SIG-M5 (cell line): ENCODE results near the gene CASP7.

Source experiments
- DNase-seq: peaks from one replicate; lab custom pipeline; 2025; lab: John Stamatoyannopoulos, UW

The CASP7 gene

DNA sequence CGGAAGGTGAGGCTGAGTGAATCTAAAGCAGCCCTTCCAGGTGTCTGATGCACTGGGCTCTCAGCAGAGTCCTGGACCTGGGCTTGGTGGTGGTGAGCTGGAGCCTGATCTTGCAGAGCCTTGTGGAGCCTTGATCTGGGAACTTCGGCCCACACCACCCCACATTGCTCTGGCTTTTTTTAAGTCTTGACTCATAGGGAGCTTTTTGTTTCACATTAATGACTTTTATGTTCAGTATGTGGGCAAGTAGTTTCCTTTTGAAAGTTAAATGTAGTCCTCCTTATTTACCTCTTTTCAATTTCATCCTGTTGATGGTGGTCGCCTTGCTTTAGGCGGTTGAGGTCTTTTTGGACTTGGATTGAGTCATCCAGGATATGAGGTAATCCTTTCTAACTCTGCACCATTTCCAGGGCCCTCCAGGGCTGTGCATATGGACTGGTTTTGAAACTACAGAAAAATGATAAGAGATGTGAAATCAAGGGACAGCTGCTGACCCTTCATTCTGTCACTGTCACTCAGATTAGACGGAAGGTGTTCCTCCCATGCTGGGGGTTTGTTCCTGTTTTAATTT is 12.9 kb upstream of the CASP7 start:
- no peak for DNase-seq

DNA sequence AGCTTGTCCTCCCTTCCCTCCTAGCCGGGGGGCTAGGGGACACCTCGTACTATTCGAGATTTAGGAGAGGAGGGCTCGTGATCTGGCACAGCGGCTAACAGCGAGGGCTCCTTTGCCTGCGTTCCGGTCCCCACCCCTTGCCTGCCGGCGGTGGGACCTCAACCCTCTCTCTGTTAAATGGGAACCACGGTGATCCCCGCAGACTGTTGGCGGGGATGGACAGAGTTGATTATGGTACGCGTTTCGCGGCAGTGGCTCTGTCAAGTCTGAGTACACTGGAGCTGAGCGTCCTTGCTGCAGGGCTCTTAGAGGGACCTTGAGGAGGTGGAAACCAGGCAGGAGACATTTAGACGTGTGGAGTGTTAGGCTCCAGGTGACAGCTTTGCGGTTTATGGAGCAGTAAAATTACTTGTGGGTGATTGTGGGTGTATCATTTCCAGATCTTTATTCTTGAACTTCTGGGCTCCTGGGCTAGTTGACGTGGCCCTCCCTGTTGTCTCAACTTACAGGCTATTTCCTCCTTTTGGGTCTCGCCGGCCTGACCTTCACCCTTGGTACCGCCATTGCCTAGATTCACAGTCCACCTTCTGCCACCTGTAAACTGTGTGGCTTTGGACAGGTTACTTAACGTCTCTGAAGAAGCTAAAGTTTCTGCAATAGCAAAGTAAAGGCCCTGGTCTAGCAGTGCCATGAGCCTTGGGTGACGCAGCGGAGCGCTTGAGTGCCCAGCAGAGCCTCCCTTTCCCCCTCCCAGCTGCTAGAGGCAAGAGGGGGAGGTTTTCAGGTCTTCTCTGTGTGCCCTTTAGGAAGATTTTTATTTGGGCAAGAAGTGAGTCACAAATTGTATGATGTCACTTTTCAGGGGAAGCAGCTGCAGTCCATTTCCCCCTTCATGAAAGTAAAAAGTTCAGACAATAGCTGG is 739 bp downstream of the CASP7 start:
- DNase-seq = peak; percentile 9

DNA sequence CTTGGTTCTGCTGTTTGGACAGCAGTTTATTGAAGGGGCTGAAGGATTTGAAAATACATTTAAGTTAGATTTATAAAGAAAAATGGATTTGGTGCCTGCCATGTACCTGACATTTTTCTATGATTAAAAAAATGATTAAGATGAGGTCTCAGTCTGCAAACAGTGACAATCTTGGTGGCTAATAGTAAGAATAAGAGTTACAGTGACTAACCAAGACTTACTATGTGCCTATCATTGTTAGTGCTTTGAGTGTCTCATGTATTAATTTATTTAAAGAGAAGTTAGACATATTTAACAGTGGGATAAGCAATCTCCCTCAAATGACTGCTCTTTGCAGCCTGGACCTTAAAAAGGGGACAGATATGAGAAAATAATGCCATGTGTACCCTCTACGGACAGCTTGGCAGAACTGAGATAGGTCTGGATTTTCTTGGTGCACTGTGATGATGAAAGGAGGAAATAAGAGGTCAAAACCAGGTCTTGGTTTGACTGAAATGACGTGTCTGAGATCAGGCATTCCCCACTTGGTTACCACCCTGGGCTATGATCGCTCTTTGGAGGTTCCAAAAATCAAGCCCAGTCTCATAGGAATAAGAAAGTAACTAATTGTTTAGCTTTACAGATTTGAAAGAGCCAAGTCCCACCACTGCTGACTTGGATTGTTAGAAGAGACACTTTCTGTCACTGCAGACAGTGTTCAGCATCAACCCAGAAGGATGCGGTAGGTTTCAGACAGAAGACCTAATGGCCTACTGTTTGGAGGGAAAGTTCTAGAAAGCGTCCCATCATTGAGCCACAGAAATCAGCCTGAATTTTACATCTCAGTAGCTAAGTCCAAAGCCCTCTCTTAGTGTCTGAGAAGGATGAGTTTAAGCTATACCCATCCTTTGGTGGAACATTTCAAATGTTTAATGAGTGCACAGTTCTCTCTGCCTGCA is 2.1 kb downstream of the CASP7 start:
- no peak for DNase-seq

DNA sequence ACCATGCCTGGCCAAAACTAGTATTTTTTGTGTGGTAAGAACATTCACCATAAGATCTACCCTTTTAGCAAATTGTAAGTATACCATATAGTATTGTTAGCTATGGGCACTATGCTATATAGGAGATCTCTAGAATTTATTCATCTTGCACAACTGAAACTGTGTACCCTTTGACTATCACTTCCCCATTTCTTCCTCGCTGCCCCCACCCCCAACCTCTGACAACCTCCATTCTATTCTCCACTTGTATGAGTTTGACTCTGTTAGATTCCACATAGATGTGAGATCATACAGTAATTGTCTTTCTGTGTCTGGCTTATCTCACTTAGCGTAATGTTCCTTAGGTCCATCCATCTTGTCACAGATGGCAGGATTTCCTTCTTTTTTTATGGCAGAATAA is 3.6 kb downstream of the CASP7 start:
- DNase-seq = no peak

DNA sequence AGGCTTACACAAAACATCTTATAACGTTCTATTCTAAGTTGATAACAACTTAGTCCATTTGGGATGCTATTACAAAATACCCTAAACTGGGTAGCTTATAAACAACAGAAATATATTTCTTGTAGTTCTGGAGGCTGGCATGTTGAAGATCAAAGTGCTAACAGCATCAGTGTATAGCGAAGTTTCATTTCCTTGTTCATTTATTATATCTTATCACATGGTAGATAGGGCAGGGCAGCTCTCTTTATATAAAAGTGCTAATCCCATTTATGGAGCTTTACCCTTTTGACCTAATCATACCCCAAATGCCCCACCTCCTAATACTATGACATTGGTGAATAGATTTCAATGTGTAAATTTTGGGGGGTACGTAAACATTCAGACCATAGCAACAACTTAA is 6.3 kb downstream of the CASP7 start:
- no peak for DNase-seq

DNA sequence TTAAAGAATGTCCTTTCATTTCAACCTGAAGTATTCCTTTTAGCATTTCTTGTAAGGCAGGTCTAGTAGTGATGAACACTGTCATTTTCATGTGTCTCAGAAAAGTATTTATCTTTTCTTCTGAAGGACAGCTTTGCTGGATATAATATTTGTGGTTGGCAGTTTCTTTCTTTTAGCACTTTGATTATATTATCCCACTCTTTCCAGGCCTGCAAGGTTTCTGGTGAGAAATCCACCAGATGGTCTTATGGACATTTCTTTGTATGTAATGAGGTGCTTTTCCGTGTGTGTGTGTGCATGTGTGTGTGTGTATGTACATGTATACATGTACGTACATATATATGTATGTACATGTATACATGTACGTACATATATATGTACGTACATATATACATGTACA is 7.3 kb downstream of the CASP7 start:
- DNase-seq = no peak

DNA sequence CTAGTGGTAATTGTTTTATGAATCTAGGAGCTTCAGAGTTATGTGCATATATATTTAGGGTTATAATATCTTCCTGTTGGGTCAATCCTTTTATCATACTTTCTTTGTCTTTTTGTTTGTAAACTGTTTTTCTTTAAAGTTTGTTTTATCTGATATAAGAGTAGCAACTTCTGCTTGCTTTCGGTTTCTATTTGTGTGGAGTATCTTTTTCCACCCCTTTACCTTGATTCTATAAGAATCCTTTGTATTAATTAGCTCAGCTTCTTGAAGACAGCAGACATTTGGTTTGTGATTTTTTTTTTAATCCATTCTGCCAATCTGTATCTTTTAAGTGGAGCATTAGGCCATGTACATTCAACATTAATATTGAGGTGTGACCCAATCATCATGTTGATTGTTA is 9.3 kb downstream of the CASP7 start:
- DNase-seq = no peak

DNA sequence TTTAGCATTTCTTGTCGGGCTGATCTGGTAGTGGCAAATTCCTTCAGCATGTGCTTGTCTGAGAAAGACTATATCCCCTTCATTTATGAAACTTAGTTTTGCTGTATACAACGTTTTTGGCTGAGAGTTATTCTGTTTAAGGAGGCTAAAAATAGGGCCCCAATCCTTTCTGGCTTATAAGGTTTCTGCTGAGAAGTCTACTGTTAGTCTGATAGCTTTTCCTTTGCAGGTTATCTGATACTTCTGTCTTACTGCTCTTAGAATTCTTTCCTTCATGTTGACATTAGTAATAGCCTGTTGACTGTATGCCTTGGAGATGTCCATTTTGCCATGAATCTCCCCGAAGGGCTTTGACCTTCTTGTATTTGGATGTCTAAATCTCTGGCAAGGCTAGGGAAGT is 9.9 kb downstream of the CASP7 start:
- DNase-seq = no peak

DNA sequence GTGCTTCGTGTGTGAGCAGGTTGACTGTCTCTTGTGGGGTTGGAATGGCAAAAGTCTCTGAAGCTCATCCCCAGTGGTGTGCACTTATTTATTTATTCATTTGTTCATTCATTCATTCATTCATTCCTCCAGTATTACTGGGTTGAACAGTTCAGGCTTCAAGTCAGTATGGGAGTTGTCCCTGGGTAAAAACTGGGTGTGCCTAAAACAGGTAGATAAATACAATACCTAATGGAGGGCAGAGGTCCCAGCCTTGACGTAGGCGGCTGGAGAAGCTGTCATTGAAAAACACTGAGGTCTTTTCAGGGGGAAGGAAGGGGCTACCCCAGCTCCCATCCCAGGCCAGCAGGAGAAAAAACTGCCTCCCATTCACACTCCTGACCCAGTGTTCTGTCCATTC is 11.0 kb downstream of the CASP7 start:
- DNase-seq = no peak

DNA sequence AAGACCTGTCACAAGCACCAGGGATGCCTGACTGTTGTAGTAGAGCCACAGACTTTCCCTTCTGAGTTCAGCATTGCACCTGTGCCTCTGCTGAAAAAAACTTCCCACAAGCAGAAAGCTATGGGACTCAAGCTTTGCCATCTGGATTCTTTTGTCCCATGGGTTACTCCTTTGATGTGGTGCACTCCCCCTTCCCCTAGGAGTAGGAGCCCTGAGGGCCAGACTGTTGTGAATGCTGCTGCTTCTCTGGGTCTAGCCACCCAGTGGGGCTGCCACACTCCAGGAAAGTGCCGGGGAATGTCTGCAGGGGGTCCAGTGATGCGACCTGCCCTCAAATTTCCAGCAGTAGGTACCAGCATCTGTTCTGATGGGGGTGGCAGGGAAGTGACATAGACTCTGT is 11.7 kb downstream of the CASP7 start:
- no peak for DNase-seq

DNA sequence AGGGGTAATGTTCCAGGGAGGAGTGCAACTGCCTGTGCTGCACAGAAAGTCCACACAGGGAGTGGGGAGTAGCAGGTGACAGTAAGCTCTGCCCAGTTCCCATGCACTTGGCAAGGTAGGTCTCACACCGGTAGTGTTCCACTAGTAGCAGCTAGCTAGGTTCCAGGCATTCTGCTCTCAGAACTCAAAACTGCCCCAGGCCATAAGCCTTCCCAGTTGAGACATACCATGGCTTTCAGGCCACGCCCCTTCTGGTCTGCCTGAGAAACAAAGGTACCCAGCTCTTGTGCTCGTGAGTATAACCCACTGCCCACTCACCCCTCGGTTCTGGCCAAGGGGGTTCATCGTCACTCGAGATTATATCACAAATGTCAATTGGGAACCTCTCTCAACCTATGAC is 12.6 kb downstream of the CASP7 start:
- DNase-seq = no peak

DNA sequence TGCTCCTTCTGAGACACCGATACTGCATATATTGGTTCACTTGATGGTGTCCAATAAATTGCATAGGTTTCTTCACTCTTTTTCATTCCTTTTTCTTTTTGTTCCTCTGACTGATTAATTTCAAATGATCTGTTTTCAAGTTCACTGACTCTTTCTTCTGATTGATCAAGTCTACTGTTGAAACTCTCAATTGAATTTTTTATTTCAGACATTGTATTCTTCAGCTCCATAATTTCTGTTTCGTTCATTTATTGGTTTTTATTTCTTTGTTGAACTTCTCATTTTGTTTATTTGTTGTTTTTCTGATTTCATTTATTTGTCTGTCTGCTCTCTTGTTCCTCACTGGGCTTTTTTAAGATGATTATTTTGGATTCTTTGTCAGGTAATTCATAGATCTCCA is 13.6 kb downstream of the CASP7 start:
- DNase-seq = no peak

DNA sequence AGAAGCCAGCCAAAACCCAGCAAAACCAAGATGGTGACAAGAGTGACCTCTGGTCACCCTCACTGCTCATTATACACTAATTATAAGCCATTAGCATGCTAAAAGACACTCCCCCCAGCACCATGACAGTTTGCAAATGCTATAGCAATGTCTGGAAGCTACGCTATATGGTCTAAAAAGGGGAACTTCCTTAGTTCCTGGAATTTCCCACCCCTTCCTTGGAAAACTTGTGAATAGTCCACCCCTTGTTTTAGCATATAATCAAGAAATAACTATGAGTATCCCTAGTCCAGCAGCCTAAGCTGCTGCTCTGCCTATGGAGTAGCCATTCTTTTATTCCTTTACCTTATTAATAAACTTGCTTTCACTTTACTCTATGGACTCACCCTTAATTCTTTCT is 16.0 kb downstream of the CASP7 start:
- DNase-seq = no peak

DNA sequence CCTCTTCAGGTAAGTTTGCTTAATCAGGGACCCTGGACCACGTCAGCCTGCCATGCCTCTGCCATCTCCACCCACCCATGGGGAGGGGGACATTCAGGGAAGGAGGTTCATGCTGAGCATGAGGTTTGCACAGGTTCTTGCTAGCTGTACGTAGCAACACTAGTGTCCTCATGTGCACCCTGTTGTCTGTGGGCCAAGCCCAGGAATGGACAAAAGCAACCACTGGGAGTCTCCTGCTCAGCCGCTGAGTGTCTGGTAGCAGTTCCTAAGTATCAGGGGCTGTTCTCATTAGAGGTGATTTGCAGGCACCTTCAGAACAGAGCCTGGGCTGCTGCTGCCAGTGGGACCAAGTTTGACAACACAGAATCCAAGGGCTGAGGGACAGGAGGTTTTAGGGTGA is 17.9 kb downstream of the CASP7 start:
- no peak for DNase-seq

DNA sequence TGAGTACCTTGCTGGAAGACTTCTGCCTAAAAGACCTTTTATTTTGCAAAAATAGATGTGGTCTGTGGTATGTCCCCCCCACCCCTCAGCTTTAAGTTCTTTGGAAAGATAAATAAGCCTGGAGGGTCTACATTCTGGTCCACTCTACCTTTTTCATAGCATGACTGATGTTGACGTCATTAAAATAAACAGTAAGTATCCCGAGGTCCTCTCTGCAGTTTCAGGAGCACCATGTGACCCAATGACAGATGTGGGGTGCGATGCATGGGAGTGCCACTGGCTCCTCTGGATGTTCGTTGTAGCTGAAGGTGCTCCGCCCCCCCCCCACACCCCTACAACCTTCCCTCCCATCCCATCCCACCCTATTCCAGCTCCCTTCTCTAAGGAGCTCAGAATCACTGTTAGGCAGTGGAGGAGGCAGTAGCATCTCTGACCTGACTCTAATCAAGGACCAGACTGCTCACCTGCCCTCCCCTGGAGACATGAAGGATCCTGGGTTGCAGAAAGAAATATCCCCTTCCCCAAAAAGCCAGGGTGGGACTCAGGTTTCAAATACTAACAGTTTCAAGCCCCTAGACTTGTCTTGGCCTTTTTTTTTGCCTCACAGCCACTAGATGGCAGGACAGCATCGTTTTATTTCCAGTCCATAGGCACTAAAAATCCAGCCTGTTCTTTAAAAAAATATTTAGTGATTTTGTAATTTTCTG is 25.1 kb downstream of the CASP7 start:
- no peak for DNase-seq

DNA sequence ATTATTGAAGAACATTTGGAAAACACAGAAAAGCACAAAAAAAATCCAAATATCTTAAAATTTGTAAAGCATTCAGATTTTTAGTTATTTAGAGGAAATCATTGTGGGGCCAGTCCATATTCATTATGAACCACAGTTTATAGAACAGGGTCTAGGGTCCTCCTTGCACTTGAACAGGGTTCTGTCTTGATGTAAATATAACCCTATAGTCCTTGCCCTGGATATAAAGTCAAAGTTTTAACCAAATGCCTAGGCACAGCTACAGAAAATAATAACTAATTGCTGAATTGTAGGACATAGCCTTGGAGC is 25.6 kb downstream of the CASP7 start:
- no peak for DNase-seq

DNA sequence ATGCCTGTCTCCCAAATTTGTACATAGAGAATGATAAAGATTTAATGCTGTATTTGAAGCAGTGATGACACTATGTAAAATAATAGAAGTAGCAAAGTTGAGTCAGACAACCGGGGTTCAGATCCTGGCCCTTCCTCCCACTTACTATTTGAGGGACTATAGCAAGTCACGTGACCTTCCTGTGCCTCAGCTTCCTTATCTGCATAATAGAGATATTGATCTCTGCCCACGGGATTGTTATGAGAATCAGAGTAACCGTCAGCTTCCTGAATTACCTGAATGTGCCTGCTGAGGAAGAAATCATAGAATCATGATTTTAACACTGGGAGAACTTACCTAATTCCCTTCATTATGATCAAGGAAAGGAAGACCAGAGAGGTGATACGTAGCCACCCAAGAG is 26.9 kb downstream of the CASP7 start:
- no peak for DNase-seq

DNA sequence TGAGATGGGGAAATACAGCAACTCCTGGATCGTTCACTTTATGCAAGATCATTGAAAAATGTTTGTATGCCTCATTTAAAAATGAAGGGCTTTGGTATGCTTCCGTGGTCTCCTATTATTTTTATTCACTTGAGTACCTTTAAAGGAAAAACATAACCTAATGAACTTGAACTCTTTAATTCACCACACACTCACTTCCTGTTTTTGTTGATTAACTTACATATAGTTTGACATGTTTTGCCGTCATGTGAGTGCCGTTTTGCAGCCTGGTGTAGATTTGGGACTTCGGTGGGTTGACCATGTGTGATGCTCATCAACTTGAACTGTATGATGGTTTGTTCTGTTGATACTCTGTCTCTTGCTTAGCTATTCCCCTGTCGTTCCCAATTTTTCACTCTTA is 28.9 kb downstream of the CASP7 start:
- no peak for DNase-seq

DNA sequence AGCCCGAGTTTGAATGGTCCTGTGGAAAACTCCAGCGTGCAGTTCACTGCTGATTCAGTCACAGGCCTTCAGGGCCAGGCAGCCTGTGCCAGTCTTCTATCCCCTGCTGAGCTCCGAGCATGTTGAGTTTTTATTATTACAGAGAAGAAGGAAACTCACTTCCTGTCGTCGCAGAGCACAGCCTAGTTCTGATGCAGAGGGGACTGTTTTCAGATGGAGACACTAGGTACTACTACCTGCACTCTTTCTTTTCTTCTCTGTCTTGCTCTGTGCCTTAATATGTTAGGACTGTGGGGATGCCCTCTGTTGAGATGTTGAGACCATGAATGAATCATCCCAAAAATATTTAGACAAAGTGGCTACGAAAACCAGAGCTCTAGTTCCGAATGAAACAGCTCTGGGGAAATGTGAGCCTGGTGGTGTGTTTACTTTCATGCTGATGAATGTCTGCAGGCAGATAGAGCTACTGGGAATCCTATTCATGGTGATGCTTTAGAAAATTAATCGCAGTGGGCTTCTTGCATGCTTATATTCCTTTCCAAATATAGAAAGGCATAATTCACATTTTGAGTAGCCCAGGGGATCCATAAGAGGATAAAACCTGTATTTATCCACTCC is 29.6 kb downstream of the CASP7 start:
- DNase-seq = no peak

DNA sequence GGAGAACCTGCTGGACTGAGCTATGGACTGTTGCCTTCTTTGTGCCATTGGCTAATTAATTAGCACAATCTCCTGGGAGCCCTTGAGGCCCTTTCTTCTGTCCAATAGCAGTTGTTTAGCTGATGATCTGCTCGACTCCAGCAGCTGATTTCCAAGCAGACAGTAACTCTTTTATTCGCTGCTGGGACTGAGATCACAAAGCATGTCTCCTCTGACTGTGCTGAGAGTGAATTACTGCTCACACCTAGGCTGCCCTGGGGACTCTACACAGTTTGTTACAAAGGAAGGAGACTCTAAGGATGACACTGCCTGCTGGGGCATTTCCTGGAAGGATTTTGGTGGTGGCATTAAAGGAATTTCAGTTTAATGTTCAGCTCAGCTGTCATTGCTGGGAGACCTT is 31.4 kb downstream of the CASP7 start:
- DNase-seq = no peak

DNA sequence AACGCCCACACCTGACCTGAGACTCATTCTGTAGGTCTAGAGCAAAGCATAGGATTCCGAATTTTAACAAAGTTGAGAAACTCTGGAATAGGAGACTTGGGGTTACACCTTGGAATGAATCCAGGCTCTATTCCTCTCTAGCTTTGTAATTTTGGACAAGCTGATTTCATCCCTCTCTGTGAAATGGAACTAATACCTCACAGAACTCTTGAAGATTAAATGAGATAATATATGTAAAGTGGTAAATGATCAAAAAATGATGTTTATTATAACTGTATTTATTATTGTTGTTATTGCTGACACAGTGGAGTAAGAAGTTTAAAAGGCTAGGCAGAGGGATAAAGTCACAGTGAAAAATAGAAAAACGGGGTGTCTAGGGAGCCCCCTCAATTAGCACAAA is 32.3 kb downstream of the CASP7 start:
- no peak for DNase-seq
